ENCODE data around the gene CYTH2.

DNA sequence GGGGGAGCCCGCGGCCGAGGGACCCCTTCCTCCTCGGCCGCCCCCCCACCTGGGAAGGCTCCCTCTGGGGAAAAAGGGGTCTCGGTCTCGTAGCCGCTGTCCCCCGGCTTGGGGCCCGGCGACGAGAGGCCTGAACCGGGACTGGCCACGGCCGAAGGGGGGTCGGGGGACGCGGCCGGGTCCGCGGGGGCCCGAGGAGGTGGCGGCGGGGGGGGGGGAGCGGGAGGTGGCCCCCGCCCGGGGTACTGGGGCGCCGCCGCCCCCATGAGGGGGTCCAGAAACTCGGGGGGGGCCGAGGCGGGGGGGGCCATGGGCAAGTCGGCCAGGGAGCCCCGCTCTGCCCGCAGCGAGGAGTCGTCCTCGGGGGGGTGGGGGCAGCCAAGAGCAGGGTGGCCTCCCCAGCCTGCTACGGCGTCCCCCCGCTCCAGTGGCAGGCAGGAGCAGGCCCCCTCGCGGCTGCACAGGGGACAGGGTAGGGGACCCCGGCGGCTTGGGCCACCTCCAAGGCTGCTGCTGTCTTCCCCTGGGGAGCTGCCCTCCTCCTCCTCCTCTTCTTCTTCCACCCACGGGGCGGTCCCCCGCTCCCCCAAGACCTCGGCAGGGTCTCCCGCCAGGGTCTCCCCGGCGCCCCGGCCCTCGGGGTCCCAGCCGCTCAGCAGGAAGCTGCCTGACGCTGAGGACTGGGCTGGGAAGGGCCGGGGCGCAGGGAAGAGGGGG lies 29.6 kb downstream of the CYTH2 start:
- TF ChIP-seq CTCF (IDR thresholded peaks at IDR 0.05) (no peak), EZH2phosphoT487 (IDR thresholded peaks at IDR 0.05) (no peak)
